GM12891 (cell line): ENCODE measurements around the gene CACNA1H.

Source experiments
- PAX5 ChIP-seq: IDR thresholded peaks from 2 replicates; pipeline ENCODE4 v1.6.1; 2011; ENCODE audit warnings: low read length, moderate library complexity, mild to moderate bottlenecking; ENCODE audit not compliant: insufficient read depth, severe bottlenecking
- POLR2A ChIP-seq: IDR thresholded peaks from 2 replicates; pipeline ENCODE4 v1.6.1; 2011; ENCODE audit warnings: low read depth, low read length, control low read depth
- POLR2AphosphoS5 ChIP-seq: IDR thresholded peaks from 2 replicates; pipeline ENCODE4 v1.6.1; 2011; ENCODE audit warnings: low read depth, low read length, control low read depth
- POU2F2 ChIP-seq: IDR thresholded peaks from 2 replicates; pipeline ENCODE4 v1.6.1; 2011; ENCODE audit warnings: low read depth, mild to moderate bottlenecking, control low read depth, low read length, moderate library complexity

DNA sequence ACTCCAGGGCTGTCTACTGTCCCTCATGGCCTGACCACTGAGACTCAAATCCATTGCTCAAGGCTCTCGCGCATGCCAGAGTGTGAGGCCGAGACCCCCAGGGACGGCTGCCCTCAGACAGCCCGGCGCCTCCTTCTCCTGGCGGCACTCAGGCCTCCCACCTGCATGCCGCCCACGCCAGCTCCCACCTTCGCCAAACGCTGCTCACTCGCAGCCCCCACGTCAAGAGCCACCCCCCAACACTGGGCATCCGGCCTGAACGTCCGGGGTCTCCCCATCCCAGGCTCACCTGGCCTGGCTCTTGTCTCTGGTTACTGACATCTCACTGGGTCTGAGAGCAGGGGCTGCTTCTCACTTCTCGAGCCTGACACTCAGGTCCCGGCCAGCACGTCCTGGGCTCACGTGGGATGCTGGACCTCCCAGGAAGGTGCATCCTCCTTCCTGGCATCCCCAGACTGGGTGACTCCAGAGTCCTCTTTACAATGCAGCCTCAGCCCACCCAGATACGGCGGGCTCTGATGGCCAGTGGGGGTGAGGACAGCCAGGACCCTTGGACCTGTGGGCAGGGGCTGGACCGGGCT lies 12.2 kb upstream of the CACNA1H start:
- TF ChIP-seq POLR2AphosphoS5 = no peak
- TF ChIP-seq POLR2A = no peak
- no peak for TF ChIP-seq POU2F2
- TF ChIP-seq PAX5 = no peak
